Lung (tissue), 12 donors: ENCODE results near the gene BFSP1. TPM values are rescaled to one million over a fixed set of nuclear protein-coding genes. Genes with fewer than 3 reads are reported as not detected.

Source experiments
- ATAC-seq: fragments of 200-7000 bp; cut with Tn5 transposase; one replicate; pipeline ENCODE4 v1.9.1; 2020; ENCODE audit warnings: moderate number of reproducible peaks; ENCODE audit not compliant: insufficient read depth, low FRiP score
- DNase-seq, 3 donors: peaks; one replicate each; pipeline ENCODE4 v3.0.0-alpha.2; 2013 to 2017
- H3K27ac ChIP-seq, 2 donors: one replicate each; pipeline ENCODE4 v1.5.1; 2013; ENCODE audit warnings: mild to moderate bottlenecking in 2 of 2, moderate library complexity in 2 of 2, control low read depth in 1 of 2, inconsistent platforms in 1 of 2, low read depth in 1 of 2, low read length in 1 of 2
- H3K27me3 ChIP-seq, 3 donors: one replicate each; pipeline ENCODE4 v1.5.1; 2013; ENCODE audit warnings: low read length in 2 of 3; ENCODE audit not compliant: control insufficient read depth in 3 of 3, insufficient read depth in 3 of 3
- H3K36me3 ChIP-seq, 4 donors: one replicate each; pipeline ENCODE4 v1.5.1; 2013; ENCODE audit warnings: low read length in 4 of 4, mild to moderate bottlenecking in 1 of 4, moderate library complexity in 1 of 4; ENCODE audit not compliant: control insufficient read depth in 4 of 4, insufficient read depth in 4 of 4
- H3K4me1 ChIP-seq, 5 donors: one replicate each; pipeline ENCODE4 v1.5.1; 2013; ENCODE audit warnings: low read length in 5 of 5, mild to moderate bottlenecking in 2 of 5, moderate library complexity in 1 of 5; ENCODE audit not compliant: control insufficient read depth in 5 of 5, insufficient read depth in 5 of 5
- H3K4me3 ChIP-seq: one replicate; pipeline ENCODE4 v1.5.1; 2013; ENCODE audit warnings: mild to moderate bottlenecking, control low read depth, moderate library complexity
- H3K9ac ChIP-seq, 2 donors: one replicate each; pipeline ENCODE4 v1.5.1; 2013; ENCODE audit warnings: low read length in 2 of 2, control low read depth in 1 of 2; ENCODE audit not compliant: insufficient read depth in 1 of 2
- H3K9me3 ChIP-seq, 4 donors: one replicate each; pipeline ENCODE4 v1.5.1; 2013; ENCODE audit warnings: low read length in 3 of 4, mild to moderate bottlenecking in 1 of 4, moderate library complexity in 1 of 4; ENCODE audit not compliant: control insufficient read depth in 4 of 4, insufficient read depth in 3 of 4
- CTCF ChIP-seq: IDR thresholded peaks from 2 replicates; pipeline ENCODE4 v1.5.1; 2012; ENCODE audit warnings: mild to moderate bottlenecking; ENCODE audit errors: control extremely low read depth, extremely low read depth
- WGBS, 2 donors: extraction: QIAGEN DNeasy Blood & Tissue Kit; methylation state at CpG; one replicate each; pipeline ENCODE4 v1.1.7; 2013; 5-methylcytosine and 5-hydroxymethylcytosine counted together
- polyA plus RNA-seq, 2 donors: library from polyadenylated mRNA; stranded (reverse); fragments of 200-250 nt; gene quantifications; one replicate each; pipeline ENCODE4 v1.2.1, GENCODE V29; 2013
- total RNA-seq, 2 donors: library from RNA; depleted of rRNA in 1 of 2; stranded (reverse); fragments of >200 nt in 1 of 2; gene quantifications; one replicate each; pipeline ENCODE4 v1.2.1, GENCODE V29; 2014 to 2021
- donor health status: control.
- donor health status: control.
- donor health status: Bipolar disorder and iron deficiency.
- donor health status: healthy.
- donor health status: DM: yes; HTN: yes; CAD: no.

The BFSP1 gene
- total and polyA plus RNA-seq, 4 donors, result 0.65 to 2.8 (median 1.8) TPM

DNA sequence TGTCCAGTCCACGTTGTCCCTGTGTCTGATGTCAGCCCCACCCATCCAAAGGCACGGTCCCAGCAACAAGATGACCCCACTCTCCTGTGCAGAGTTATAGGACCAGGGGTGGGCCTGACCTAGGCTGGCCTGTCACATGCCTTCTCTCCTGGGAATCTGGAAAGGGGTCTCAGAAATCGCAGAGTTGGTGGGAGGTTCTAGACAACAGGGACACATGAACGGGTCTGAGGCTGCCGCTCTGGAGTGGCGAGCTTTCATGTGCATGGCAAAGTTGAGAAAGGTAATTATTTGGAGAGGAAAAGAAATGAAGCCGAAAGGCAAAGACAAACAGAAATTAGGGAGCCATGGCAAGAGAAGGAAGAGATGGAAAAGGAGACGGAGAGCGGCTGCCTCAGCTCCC lies 29.5 kb downstream of the BFSP1 start:
- Histone ChIP-seq H3K4me1 (peaks cover 0 to 12% (median 0%) of the 10 kb centered on the region in 5 donors), H3K9ac (no peak overlapping the region), H3K27ac (no peak overlapping the region), H3K4me3 (no peak overlapping the region), H3K36me3 (no peaks in the 10 kb centered on the region), H3K27me3 (no peaks in the 10 kb centered on the region), H3K9me3 (peaks cover 0 to 1% (median 0%) of the 10 kb centered on the region in 4 donors)
- ATAC-seq, result no peak
- TF ChIP-seq CTCF, result no peak
- no peak for DNase-seq
- WGBS, 2 donors, result 92 to 97% methylated on average over 9 of the region's 9 CpGs

GRCh38 chr20:17500826-17501225 lies 30.4 kb downstream of the BFSP1 start:
- no peak overlapping the region for H3K9ac ChIP-seq
- H3K27me3 ChIP-seq, result no peaks in the 10 kb centered on the region
- TF ChIP-seq CTCF, result no peak
- no peak for ATAC-seq
- no peaks in the 10 kb centered on the region for H3K36me3 ChIP-seq
- no peak overlapping the region for H3K27ac ChIP-seq
- DNase-seq, result no peak
- no peak overlapping the region for H3K4me3 ChIP-seq
- H3K9me3 ChIP-seq, result peaks cover 0 to 1% (median 0%) of the 10 kb centered on the region in 4 donors
- 68 to 87% methylated on average over 7 of the region's 7 CpGs for WGBS, 2 donors
- H3K4me1 ChIP-seq, result peaks cover 0 to 12% (median 0%) of the 10 kb centered on the region in 5 donors

GRCh38 chr20:17500271-17500670 lies 30.9 kb downstream of the BFSP1 start:
- 87 to 92% methylated on average over 10 of the region's 10 CpGs for WGBS, 2 donors
- no peak for TF ChIP-seq CTCF
- Histone ChIP-seq H3K9ac (no peak overlapping the region), H3K36me3 (no peaks in the 10 kb centered on the region), H3K27ac (no peak overlapping the region), H3K9me3 (peaks cover 0 to 1% (median 0%) of the 10 kb centered on the region in 4 donors), H3K4me1 (peaks cover 0 to 12% (median 0%) of the 10 kb centered on the region in 5 donors), H3K4me3 (no peak overlapping the region), H3K27me3 (no peaks in the 10 kb centered on the region)
- ATAC-seq (no peak), DNase-seq (no peak)

GRCh38 chr20:17499041-17499440 lies 32.1 kb downstream of the BFSP1 start:
- H3K9me3 ChIP-seq, result peaks cover 0 to 1% (median 0%) of the 10 kb centered on the region in 4 donors
- ATAC-seq (no peak), DNase-seq (no peak)
- 85 to 89% methylated on average over 5 of the region's 5 CpGs for WGBS, 2 donors
- peaks cover 0 to 7% (median 0%) of the 10 kb centered on the region in 5 donors for H3K4me1 ChIP-seq
- no peaks in the 10 kb centered on the region for H3K27me3 ChIP-seq
- H3K36me3 ChIP-seq, result no peaks in the 10 kb centered on the region
- no peak for TF ChIP-seq CTCF
- H3K27ac ChIP-seq, result no peak overlapping the region
- no peak overlapping the region for H3K9ac ChIP-seq
- no peak overlapping the region for H3K4me3 ChIP-seq
